ENCODE results near the gene CUEDC1. TPM values are rescaled to one million over a fixed set of nuclear protein-coding genes. Genes with fewer than 3 reads are reported as not detected.

CUEDC1 gene
- polyA plus RNA-seq, 2 of the 4 experiments (the other 2 are of a cell fraction), result 44.3 to 90.6 TPM

DNA sequence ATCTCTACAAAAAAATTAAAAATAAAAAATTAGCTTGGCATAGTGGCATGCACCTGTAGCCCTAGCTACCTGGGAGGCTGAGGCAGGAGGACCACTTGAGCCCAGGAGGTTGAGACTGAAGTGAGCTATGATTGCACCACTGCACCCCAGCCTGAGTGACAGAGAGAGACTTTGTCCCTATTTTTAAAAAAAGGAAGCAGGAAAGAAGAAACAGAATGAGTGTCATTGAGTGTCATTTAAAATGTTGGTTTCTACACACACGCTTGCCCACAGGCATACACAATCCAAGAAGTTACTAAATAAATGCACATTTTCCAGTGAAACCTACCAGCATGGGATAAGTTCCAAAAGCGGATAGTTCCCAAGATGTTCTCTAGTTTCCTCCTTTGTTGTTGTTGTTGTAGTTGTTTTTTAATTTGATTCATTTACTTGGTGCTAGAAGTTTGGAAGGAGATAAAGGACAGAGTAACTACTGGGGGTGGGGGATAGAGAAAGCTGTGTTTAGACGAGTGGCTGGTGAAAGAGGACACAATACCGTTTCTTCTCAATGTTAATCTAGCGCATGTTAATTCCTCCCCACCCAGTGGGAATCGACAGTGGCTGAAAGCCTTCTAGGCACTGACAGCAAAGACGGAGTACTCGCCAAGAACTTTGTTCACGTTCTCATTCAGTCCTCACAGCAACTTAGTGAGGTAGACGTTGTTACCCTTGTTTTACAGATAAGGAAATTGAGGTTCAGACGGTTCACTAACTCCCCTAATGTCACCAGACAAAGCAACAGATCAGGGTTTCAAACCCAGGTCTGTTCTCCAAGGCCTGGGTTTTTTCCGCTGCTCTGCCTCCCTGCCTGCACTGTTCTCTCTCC, 122.7 kb downstream of the CUEDC1 start (continued):
- no peak for TF ChIP-seq MAZ (IDR thresholded peaks at IDR 0.05; ENCODE audit: borderline replicate concordance, low read depth, low read length)
- TF ChIP-seq, protein P1, sequence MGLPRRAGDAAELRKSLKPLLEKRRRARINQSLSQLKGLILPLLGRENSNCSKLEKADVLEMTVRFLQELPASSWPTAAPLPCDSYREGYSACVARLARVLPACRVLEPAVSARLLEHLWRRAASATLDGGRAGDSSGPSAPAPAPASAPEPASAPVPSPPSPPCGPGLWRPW (IDR thresholded peaks at IDR 0.05), result no peak
- TF ChIP-seq, protein P2, sequence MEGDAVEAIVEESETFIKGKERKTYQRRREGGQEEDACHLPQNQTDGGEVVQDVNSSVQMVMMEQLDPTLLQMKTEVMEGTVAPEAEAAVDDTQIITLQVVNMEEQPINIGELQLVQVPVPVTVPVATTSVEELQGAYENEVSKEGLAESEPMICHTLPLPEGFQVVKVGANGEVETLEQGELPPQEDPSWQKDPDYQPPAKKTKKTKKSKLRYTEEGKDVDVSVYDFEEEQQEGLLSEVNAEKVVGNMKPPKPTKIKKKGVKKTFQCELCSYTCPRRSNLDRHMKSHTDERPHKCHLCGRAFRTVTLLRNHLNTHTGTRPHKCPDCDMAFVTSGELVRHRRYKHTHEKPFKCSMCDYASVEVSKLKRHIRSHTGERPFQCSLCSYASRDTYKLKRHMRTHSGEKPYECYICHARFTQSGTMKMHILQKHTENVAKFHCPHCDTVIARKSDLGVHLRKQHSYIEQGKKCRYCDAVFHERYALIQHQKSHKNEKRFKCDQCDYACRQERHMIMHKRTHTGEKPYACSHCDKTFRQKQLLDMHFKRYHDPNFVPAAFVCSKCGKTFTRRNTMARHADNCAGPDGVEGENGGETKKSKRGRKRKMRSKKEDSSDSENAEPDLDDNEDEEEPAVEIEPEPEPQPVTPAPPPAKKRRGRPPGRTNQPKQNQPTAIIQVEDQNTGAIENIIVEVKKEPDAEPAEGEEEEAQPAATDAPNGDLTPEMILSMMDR (IDR thresholded peaks at IDR 0.05), result no peak

DNA sequence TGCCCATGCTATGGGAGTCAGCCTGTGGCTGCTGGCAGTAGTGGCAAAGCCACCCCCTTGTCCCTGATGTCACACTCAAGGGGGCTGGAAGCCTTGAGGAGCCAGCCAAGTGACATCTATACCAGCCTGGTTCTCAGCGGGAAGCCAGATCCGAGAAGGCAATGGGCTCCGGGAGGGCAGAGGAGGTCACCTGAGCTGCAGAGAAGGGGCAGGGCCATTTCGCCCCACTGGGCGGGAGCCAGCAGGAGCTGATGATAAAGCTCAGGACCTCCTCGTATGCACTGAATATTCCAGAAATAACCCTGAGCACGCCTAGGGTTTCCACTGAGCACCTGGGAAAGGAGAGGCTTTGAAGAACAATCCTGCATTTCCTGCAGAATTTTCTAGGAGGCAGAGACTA, 124.3 kb downstream of the CUEDC1 start:
- FAIRE-seq (no peak), DNase-seq (ENCODE audit: low read depth in 1 of 2, low spot score in 1 of 2) (no peak), ATAC-seq (no peak)
- 78% methylated on average over 7 of the region's 7 CpGs for WGBS (ENCODE audit: missing lambda C conversion rate)
- no peak overlapping the region for H3K4me2 ChIP-seq
- CTCF ChIA-PET, result interaction anchor here (0.7 to 5.7 kb wide), 8 partner anchors 8 to 703 kb away, joined by 3 to 89 read pairs (median 5); no protein-coding TSS in a partner anchor
- no peaks in the 10 kb centered on the region for H3K9me3 ChIP-seq
- POLR2A ChIA-PET, result no interaction called here
- no peak overlapping the region for H3K4me3 ChIP-seq
- H3K4me1 ChIP-seq, result peaks cover 13% of the 10 kb centered on the region; the same call in 1 of the 3 replicates
- H3K27ac ChIP-seq, result peak overlapping the region in 1 of 2 experiments; percentile 15; a peak in 2 of 6 replicates
- TF ChIP-seq CBX2 (IDR thresholded peaks at IDR 0.05; ENCODE audit: borderline replicate concordance, low read depth), result no peak
- TF ChIP-seq MYC (IDR thresholded peaks at IDR 0.05; ENCODE audit: borderline replicate concordance, low read length), result no peak
- TF ChIP-seq, protein P3, sequence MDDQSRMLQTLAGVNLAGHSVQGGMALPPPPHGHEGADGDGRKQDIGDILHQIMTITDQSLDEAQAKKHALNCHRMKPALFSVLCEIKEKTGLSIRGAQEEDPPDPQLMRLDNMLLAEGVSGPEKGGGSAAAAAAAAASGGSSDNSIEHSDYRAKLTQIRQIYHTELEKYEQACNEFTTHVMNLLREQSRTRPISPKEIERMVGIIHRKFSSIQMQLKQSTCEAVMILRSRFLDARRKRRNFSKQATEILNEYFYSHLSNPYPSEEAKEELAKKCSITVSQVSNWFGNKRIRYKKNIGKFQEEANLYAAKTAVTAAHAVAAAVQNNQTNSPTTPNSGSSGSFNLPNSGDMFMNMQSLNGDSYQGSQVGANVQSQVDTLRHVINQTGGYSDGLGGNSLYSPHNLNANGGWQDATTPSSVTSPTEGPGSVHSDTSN (IDR thresholded peaks at IDR 0.05), result no peak
- no peak for TF ChIP-seq ESRRA (IDR thresholded peaks at IDR 0.05; ENCODE audit: borderline replicate concordance, low read length)
- no peak for TF ChIP-seq FOSL2 (IDR thresholded peaks at IDR 0.05)
- no peak for TF ChIP-seq FOSL2 (CRISPR knock-in tag; IDR thresholded peaks at IDR 0.05)
- TF ChIP-seq, protein P4, sequence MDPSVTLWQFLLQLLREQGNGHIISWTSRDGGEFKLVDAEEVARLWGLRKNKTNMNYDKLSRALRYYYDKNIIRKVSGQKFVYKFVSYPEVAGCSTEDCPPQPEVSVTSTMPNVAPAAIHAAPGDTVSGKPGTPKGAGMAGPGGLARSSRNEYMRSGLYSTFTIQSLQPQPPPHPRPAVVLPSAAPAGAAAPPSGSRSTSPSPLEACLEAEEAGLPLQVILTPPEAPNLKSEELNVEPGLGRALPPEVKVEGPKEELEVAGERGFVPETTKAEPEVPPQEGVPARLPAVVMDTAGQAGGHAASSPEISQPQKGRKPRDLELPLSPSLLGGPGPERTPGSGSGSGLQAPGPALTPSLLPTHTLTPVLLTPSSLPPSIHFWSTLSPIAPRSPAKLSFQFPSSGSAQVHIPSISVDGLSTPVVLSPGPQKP (IDR thresholded peaks at IDR 0.05; ENCODE audit: low read depth, low read length), result no peak
- TF ChIP-seq, protein P1 (IDR thresholded peaks at IDR 0.05), result no peak
- no peak for TF ChIP-seq SREBF2 (IDR thresholded peaks at IDR 0.05)
- no peak for TF ChIP-seq POLR2A (IDR thresholded peaks at IDR 0.05; ENCODE audit: low read length)
- no peak for TF ChIP-seq GATA3 (IDR thresholded peaks at IDR 0.05; ENCODE audit: borderline replicate concordance)
- no peak for TF ChIP-seq RNF2 (IDR thresholded peaks at IDR 0.05; ENCODE audit: borderline replicate concordance, low read depth)
- TF ChIP-seq, protein P5, sequence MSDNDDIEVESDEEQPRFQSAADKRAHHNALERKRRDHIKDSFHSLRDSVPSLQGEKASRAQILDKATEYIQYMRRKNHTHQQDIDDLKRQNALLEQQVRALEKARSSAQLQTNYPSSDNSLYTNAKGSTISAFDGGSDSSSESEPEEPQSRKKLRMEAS (IDR thresholded peaks at IDR 0.05), result no peak
- no peak for TF ChIP-seq TP53 (CRISPR knock-in tag; IDR thresholded peaks at IDR 0.05)
- TF ChIP-seq, protein P6, sequence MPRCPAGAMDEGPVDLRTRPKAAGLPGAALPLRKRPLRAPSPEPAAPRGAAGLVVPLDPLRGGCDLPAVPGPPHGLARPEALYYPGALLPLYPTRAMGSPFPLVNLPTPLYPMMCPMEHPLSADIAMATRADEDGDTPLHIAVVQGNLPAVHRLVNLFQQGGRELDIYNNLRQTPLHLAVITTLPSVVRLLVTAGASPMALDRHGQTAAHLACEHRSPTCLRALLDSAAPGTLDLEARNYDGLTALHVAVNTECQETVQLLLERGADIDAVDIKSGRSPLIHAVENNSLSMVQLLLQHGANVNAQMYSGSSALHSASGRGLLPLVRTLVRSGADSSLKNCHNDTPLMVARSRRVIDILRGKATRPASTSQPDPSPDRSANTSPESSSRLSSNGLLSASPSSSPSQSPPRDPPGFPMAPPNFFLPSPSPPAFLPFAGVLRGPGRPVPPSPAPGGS (IDR thresholded peaks at IDR 0.05), result no peak
- TF ChIP-seq PHF8 (IDR thresholded peaks at IDR 0.05; ENCODE audit: borderline replicate concordance, low read depth), result no peak
- no peak for TF ChIP-seq MAZ (IDR thresholded peaks at IDR 0.05; ENCODE audit: borderline replicate concordance, low read depth, low read length)
- TF ChIP-seq, protein P7, sequence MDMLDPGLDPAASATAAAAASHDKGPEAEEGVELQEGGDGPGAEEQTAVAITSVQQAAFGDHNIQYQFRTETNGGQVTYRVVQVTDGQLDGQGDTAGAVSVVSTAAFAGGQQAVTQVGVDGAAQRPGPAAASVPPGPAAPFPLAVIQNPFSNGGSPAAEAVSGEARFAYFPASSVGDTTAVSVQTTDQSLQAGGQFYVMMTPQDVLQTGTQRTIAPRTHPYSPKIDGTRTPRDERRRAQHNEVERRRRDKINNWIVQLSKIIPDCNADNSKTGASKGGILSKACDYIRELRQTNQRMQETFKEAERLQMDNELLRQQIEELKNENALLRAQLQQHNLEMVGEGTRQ (IDR thresholded peaks at IDR 0.05), result no peak
- no peak for TF ChIP-seq RAD21 (conservative IDR thresholded peaks at IDR 0.05 in 1 of 2, IDR thresholded peaks at IDR 0.05 in 1 of 2)
- no peak for TF ChIP-seq EHF (CRISPR knock-in tag; IDR thresholded peaks at IDR 0.05)
